Tibial artery (tissue), 4 donors: Measurements from ENCODE around the gene TTC34.

Experiments used
- DNase-seq, 2 donors: peaks; one replicate each; pipeline ENCODE4 v3.0.0-alpha.2; 2019
- H3K27ac ChIP-seq, 2 donors: fragments of 200-600 bp; sonication (generic) in 1 of 2; 1 replicate in 1 of 2; 2 replicates in 1 of 2; pipeline ENCODE4 v1.5.1; 2018 to 2019; ENCODE audit warnings: mild to moderate bottlenecking in 1 of 2
- H3K27me3 ChIP-seq, 2 donors: fragments of 200-600 bp; sonication (generic) in 1 of 2; one replicate each; pipeline versions ENCODE4 v1.5.1 to v1.6.0; 2016 to 2019
- H3K36me3 ChIP-seq, 3 donors: fragments of 200-600 bp; sonication (generic) in 2 of 3; one replicate each; pipeline ENCODE4 v1.5.1; 2016 to 2019; ENCODE audit warnings: mild to moderate bottlenecking in 2 of 3
- H3K4me1 ChIP-seq, 4 donors: fragments of 200-600 bp; sonication (generic) in 2 of 4; 1 replicate in 3 of 4; 2 replicates in 1 of 4; pipeline ENCODE4 v1.5.1; 2016 to 2019
- H3K4me3 ChIP-seq, 2 donors: fragments of 200-600 bp; sonication (generic) in 1 of 2; 1 replicate in 1 of 2; 2 replicates in 1 of 2; pipeline ENCODE4 v1.5.1; 2018 to 2019; ENCODE audit warnings: mild to moderate bottlenecking in 2 of 2
- H3K9me3 ChIP-seq, 3 donors: fragments of 200-600 bp; sonication (generic) in 1 of 3; one replicate each; pipeline ENCODE4 v1.5.1; 2016 to 2019
- CTCF ChIP-seq, 2 experiments: fragments of 200-600 bp in 1 of 2; fragments of 450-650 bp in 1 of 2; IDR thresholded peaks; one replicate each; pipeline ENCODE4 v1.5.1; 2017 to 2019; ENCODE audit warnings: antibody characterized with exemption in 2 of 2, mild to moderate bottlenecking in 1 of 2, moderate library complexity in 1 of 2
- intact Hi-C: fragments of 100-400 bp; cut with DNase I; formaldehyde crosslinking; loops from one replicate; pipeline ENCODE4 v1.15.0; 2023; ENCODE audit warnings: low total_unique reads

The TTC34 gene

GRCh38 chr1:2633366-2633935 is 168.0 kb downstream of the TTC34 start:
- intact Hi-C loops: no loop called here
- no peak for DNase-seq
- peaks cover 0 to 9% (median 3%) of the 10 kb centered on the region in 4 donors for H3K4me1 ChIP-seq
- H3K27ac ChIP-seq: no peak overlapping the region
- no peak overlapping the region for H3K4me3 ChIP-seq
- H3K36me3 ChIP-seq: no peaks in the 10 kb centered on the region
- no peaks in the 10 kb centered on the region for H3K9me3 ChIP-seq
- peaks cover 0 to 82% of the 10 kb centered on the region in 2 donors for H3K27me3 ChIP-seq
- no peak for TF ChIP-seq CTCF (IDR thresholded peaks at IDR 0.05)

GRCh38 chr1:2632561-2633361 is 168.7 kb downstream of the TTC34 start, which contains the start of gene MMEL1:
TSS of gene MMEL1 (minus strand) at chr1:2633016. CDS start at chr1:2629484, 3,532 bp downstream.
- Histone ChIP-seq H3K4me1 (peaks cover 0 to 14% (median 3%) of the 10 kb centered on the region in 4 donors), H3K27me3 (peaks cover 0 to 87% of the 10 kb centered on the region in 2 donors), H3K4me3 (no peak within 1 kb of the TSS), H3K27ac (no peak within 1 kb of the TSS), H3K9me3 (no peaks in the 10 kb centered on the region), H3K36me3 (no peaks in the 10 kb centered on the region)
- no peak for TF ChIP-seq CTCF (IDR thresholded peaks at IDR 0.05)
- no peak for DNase-seq
- intact Hi-C loops: no loop called here

GRCh38 chr1:2632051-2632430 is 169.5 kb downstream of the TTC34 start:
- no peaks in the 10 kb centered on the region for H3K36me3 ChIP-seq
- peaks cover 0 to 87% of the 10 kb centered on the region in 2 donors for H3K27me3 ChIP-seq
- DNase-seq: no peak
- intact Hi-C loops: no loop called here
- peaks cover 0 to 14% (median 3%) of the 10 kb centered on the region in 4 donors for H3K4me1 ChIP-seq
- H3K9me3 ChIP-seq: no peaks in the 10 kb centered on the region
- H3K4me3 ChIP-seq: no peak overlapping the region
- H3K27ac ChIP-seq: no peak overlapping the region
- no peak for TF ChIP-seq CTCF (IDR thresholded peaks at IDR 0.05)

- Histone ChIP-seq H3K27ac (no peak overlapping the region), H3K4me3 (no peak overlapping the region), H3K27me3 (peaks cover 0 to 87% of the 10 kb centered on the region in 2 donors), H3K9me3 (no peaks in the 10 kb centered on the region), H3K4me1 (peaks cover 0 to 14% (median 3%) of the 10 kb centered on the region in 4 donors), H3K36me3 (no peaks in the 10 kb centered on the region)
- TF ChIP-seq CTCF (IDR thresholded peaks at IDR 0.05): no peak
- DNase-seq: no peak
- intact Hi-C loops: no loop called here
Measured at GRCh38 chr1:2631136-2632050, 170.1 kb downstream of the TTC34 start.

GRCh38 chr1:2630498-2631135 is 170.9 kb downstream of the TTC34 start:
- peaks cover 0 to 86% of the 10 kb centered on the region in 2 donors for H3K27me3 ChIP-seq

More at GRCh38 chr1:2630498-2631135, 170.9 kb downstream of the TTC34 start:
- no peak for DNase-seq
- peaks cover 0 to 14% (median 3%) of the 10 kb centered on the region in 4 donors for H3K4me1 ChIP-seq
- no peak for TF ChIP-seq CTCF (IDR thresholded peaks at IDR 0.05)
- H3K36me3 ChIP-seq: no peaks in the 10 kb centered on the region
- H3K27ac ChIP-seq: no peak overlapping the region
- intact Hi-C loops: no loop called here
- no peaks in the 10 kb centered on the region for H3K9me3 ChIP-seq
- no peak overlapping the region for H3K4me3 ChIP-seq
